ACHN (cell line): Measurements from ENCODE around the gene INTS15.
"Not testable (repeated sequence)": the region's sequence is repeated elsewhere in the genome, so short reads cannot be mapped to it uniquely, and the experiment has no call there.

Source experiments
- DNase-seq: peaks from one replicate; pipeline ENCODE4 v3.0.0-alpha.2; 2015
- in situ Hi-C: cut with HindIII; loops from 2 replicates; pipeline ENCODE4 v1.10.0; 2017; ENCODE audit warnings: low sequenced_read_pairs, low pct_ligation_motif_present, low pct_unique_long_range_greater_than_20kb

Gene INTS15

DNA sequence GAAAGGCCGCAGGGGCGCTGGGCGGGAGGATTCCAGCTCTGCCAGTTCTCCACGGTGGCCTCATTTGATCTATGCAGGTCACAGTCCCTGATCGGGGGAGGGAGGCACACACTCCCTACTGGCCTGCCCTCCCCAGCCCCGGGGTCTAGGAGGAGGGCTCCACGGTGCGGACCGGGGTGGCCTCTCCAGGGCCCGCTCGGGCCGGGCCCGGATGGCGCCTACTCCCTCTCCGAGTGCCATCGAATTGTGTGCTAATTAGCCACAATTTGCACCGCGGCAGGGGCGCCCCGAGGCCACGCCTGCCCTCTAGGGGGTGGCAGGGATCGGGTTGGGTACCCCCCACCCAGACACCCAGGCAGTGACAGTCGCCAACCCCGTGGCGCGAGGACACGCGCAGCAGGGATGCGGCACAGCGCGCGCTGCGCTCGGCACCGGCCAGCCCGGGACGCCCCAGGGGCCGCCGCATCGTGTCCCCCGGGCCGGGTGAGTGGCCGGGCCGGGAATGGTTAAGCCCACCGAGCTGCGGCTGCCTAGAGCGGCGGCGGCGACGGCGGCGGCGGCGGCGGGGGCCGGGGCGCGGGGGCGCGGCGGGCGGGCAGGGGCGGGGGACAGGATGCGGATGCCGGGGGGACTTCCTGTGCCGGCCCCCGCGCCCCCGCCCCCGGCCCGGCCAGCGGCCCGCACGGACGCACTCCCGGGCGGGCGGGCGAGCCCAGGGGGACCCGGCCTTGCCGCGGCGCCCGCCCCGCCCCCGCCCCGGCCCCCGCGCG lies 25.3 kb downstream of the INTS15 start, which contains the start of gene ZNF853:
ZNF853 (plus strand) TSS at position 658 of the 770 bp plus-strand sequence. CDS start 565 bp downstream, outside the sequence.
- no peak for DNase-seq
- in situ Hi-C loops = no loop called here

DNA sequence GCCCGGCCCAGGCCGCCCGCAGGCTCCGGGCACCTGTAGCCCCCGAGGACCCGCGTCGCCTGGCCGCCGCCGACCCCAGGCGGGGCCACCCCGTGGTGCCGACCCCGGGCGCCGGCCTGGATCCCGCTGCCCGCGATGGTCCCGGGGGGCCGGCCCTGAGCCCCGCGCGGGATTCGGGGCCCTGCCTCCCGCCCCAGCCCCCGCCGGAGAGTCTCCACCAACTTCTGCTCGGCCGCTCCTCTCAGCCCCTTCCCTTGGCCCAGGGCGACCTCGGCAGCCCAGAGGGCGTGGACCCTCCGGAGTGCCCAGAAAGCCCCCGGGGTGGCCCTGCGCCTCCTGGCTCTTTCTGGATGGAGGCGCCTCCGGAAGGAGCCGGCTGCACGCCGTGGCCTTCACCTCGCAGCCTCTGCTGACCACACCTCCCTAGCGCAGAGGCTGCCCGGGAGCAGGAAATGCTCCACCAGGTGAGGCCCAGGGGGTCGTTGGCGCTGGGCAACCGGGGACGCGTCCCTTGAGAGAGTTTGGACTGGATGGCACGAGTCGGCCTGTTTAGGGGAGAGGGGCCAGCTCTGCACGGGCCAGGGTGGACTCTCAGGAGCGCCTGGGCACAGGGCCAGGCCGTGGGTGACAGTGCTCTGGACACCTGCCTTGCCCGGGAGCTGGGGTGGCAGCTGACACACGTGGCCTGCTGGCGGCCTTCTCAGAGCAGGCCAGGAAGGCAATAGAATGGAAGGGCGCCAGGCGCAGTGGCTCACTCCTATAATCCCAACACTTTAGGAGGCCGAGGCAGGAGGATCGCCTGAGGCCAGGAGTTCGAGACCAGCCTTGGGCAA lies 26.1 kb downstream of the INTS15 start:
- in situ Hi-C loops = no loop called here
- peak; percentile 43 for DNase-seq

DNA sequence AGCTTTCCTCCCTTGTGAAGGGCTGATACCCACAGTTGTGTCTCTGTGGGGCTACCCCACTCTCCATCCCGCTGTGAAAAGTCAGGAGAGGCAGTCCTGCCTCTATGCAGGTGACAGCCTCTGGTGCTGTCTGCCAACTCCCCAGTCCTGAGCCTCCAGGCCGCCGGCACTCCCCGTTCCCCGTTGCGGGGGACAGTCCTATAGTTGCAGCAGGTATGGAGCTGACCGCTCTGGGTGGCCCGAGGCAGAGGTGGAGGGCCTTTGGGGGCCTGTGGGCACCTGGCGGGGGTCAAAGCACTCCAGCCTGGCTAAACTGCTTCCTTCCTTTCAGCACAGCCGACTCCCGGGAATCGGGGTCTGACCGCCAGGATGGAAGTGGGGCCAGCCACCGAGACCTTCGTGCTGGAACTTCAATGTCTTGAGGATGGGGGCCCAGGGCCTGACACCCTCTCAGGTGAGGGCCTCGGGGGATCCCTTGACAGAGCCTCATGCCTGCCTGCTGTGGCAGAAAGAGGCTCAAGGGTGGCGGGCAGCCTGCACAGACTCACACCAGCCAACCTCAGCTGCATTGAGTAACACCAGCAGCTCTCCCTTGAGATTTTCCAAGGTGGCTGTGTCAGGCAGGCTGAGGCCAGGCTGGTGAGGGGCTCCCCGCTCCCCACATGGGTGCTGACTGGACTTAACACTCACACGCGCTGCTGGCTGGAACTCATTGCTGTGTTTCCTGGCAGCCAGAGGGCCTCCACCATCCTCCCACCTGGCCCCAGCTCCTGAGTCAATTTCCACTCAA lies 27.2 kb downstream of the INTS15 start:
- in situ Hi-C loops = no loop called here
- DNase-seq = no peak

DNA sequence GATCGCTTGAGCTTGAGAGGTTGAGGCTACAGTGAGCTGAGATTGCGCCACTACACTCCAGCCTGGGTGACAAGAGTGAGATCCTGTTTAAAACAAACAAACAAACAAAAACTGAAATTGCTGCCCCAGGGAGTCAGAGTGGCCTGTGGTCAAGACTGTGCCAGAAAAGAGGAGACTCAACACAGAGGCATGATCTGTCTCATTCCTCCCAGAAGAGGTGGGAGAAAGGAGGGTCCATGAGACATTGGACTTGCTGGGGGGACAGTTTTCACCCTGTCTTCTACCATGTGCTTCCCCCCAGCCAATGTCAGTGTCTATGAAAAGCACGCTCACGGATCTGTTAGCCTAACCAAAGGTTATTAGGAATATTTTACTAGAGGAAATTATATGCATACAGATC lies 28.8 kb downstream of the INTS15 start:
- in situ Hi-C loops = no loop called here
- DNase-seq = no peak

DNA sequence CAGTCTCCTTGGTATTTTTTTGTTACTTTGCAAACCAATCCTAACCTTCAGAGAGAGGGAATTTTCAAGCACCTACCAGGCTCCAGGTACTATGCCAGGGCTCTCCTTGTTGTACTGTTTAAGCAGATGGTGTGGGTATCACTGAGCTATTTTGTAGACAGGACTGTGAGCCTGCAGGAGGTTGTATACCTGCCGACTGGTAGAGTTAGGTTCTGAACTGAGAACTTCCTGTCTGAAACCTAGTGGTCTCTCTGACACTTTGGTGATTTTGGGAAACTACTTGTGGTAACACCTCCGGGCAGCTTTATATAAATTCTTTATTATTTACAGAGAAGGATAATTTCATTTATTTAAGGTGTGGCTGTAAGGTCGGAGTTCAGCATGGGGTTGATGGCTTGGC lies 30.1 kb downstream of the INTS15 start:
- no peak for DNase-seq

DNA sequence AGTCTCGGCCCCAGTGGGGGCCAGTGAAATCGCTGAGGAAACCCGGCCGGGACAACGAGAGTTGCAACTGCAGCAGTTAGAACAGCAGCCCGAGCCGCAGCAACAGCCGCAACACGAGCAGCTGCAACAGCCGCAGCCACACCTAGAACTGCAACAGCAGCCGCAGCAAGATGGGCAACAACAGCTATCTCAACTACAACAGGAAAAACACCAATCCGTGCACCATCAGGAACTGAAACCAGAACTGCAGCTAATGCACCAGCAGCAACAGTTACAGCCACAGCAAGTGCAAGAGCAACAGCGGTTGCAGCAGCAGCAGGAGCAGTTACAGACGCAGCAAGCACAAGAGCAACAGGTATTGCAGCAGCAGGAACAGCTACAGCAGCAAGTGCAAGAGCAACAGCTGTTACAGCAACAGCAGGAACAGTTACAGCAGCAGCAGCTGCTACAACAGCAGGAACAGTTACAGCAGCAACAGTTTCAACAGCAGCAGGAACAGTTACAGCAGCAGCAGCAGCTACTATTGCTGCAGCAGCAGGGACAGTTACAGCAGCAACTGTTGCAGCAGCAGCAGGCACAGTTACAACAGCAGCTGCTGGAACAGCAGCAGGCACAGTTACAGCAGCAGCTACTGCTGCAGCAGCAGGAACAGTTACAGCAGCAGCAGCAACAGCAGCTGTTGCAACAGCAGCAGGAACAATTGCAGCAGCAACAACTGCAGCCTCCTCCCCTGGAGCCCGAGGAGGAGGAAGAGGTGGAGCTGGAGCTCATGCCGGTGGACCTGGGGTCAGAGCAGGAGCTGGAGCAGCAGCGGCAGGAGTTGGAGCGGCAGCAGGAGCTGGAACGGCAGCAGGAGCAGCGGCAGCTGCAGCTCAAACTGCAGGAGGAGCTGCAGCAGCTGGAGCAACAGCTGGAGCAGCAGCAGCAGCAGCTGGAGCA lies 31.6 kb downstream of the INTS15 start:
- in situ Hi-C loops = no loop called here
- no peak for DNase-seq

More for the DNA sequence above, 30.1 kb downstream of the INTS15 start:
- in situ Hi-C loops = no loop called here

DNA sequence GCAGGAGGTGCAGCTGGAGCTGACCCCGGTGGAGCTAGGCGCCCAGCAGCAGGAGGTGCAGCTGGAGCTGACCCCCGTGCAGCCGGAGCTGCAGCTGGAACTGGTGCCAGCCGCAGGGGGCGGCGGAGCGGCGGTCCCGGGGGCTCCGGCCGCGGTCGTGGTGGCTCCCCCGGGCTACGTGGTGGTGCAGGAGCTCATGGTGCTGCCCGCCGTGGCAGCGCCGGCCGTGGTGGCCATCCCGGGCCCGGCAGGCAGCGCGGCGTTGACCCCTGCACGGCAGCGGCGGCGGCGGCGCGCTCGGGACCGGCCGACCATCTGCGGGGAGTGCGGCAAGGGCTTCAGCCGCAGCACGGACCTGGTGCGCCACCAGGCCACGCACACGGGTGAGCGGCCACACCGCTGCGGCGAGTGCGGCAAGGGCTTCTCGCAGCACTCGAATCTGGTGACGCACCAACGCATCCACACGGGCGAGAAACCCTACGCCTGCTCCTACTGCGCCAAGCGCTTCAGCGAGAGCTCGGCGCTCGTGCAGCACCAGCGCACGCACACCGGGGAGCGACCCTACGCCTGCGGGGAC lies 32.4 kb downstream of the INTS15 start:
- no peak for DNase-seq
- in situ Hi-C loops = no loop called here

DNA sequence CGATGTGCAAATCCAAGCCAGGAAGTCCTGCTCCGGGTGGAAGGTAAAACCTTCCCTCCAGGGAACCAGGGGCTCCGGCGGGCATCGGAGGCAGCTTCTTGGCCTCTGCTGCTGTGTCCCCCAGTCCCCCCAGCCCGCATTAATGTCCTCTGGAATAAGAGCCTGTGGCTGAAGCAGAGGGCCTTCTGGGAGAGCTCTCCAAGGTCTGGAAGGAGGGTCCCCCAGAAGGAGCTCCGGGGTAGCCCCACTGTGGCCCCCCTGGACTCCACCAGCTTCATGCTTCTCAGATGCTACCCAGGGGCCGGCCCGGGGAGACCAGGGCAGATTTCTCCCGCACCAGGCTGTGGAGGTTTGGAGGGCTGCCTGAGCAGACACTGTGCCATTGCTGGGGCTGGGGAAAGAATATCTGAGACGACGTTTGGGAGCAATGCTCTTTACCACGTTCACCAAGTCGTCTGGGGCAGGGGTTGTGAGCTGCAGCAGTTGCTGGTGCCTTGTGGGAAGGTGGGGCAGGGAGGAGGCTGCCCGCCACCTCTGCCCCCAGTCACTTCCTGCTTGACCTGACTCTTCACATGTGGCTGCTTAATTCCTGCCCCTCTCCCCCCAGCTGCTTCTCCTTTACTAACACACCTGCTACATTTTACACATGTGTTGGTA lies 33.9 kb downstream of the INTS15 start:
- DNase-seq = no peak

DNA sequence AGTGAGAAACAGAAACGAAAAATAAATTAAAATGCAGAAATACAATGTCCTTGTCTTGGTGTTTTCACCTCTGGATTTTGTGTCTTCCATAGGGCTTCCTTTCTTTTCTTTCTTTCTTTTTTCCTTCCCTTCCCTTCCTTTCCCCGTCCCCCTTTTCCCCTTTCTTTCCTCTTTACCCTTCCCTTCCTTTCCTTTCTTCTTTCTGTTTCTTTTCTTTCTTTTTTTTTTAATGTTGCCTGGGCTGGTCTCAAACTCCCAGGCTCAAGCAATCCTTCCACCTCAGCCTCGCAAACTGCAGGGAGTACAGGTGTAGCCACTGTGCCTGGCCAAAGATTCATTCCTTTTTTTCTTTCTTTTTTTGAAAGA lies 34.4 kb downstream of the INTS15 start:
- no peak for DNase-seq
- in situ Hi-C loops = no loop called here

More for the DNA sequence above, 33.9 kb downstream of the INTS15 start:
- in situ Hi-C loops = no loop called here

DNA sequence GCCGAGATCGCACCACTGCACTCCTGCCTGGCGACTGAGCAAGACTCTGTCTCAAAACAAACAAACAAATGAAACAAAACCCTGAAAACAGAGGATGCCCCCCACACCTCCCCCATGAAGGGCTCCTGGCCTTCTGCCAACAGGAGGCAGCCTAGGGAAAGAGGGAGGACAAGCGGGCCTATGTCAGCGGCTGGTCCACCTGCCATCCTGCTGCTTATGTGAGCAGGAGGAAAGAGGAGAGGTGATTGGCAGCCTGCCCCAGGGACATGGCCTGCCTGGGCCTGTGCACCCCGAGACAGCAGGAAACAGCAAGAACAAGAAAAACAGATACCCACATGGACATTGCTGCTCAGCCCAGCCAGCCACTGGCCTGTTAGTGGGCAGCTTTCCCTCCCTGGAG lies 38.2 kb downstream of the INTS15 start:
- in situ Hi-C loops = no loop called here
- DNase-seq = no peak

DNA sequence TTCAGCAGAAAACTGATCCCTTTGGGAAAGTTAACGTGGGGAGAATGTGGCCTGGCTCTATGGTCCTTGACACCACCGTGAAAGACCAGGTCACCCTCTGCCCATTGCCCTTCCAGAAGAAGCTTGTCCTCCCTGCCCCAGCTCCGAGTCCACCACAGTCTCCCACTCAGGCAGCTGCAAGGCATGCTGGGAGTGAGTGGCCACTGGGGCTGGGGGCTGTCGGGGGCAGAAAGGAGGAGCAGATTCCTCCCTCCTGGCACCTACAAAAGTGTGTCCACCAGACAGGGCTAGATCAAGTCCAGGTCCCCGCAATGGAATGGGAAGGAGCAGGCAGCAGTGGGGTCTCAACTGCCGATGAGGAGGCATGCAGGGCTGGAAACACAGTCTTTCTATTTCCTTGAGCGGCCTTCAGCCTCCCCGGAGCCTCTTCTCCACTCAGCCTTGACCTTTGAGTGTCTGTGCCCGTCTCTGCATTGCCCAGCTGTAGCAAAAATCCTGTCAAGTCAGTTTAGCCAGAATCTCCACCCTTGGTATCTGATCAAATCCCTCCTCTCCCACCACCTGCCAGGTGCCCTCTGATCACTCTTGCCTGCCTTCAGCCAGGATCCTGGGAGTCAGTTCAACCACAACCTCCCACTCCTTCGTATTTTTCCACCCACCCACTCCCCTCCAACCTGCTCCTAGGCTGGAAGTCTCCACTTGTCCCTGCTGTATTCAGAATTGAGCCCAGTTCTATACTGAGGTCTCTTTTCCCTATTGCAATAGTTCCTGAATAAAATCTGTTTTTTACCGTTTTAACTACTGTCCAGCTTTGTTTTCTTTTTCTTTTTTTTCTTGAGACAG lies 40.4 kb downstream of the INTS15 start:
- in situ Hi-C loops = no loop called here

GRCh38 chr7:6631605-6632004 lies 41.8 kb downstream of the INTS15 start:
- in situ Hi-C loops = no loop called here
- no peak for DNase-seq

More for the DNA sequence above, 40.4 kb downstream of the INTS15 start:
- no peak for DNase-seq

DNA sequence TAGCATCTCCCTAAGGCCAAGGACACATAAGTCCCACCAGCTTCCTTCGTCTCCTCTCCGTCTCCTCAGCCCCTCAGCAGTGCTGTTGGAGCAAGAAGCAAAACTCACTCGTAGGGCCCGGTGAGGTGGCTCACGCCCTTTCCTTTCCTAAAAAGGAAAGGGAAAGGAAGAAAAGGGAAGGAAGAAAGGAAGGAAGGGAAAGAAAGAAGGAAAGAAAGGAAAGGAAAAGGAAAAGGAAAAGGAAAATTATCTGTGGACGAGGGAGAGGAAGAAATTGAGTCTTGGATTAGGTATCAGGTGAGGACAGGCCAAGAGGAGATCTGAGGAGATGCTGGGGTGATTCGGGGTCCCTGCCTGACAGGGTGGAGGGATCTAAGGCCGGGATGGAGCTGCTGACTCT lies 44.2 kb downstream of the INTS15 start:
- DNase-seq = no peak
- in situ Hi-C loops = no loop called here

DNA sequence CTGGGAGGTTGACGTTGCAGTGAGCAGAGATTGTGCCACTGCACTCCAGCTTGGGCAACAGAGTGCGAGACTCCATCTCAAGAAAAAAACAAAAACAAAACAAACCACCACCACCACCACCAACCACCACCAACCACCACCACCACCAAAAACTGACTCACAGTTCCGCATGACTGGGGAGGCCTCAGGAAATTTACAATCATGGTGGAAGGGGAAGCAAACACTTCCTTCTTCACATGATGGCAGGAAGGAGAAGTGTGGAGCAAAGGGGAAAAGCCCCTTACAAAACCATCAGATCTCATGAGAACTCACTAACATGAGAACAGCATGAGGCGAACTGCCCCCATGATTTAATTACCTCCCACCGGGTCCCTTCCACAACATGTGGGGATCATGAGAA lies 45.1 kb downstream of the INTS15 start:
- peak; percentile 16 for DNase-seq

GRCh38 chr7:6636741-6637543 lies 47.1 kb downstream of the INTS15 start, which contains the start of gene ZNF316:
TSS of gene ZNF316 (plus strand) at chr7:6637318. CDS start at chr7:6642410, 5,092 bp downstream.
- peak; percentile 68 for DNase-seq
- in situ Hi-C loops = no loop called here

More for the DNA sequence above, 45.1 kb downstream of the INTS15 start:
- in situ Hi-C loops = not testable (repeated sequence)
